Activated naive CD4-positive, alpha-beta T cell treated with anti-CD3 and anti-CD28 coated beads, Interleukin-2, amount 50 U/mL, for 24 hours (primary cell): ENCODE measurements around the gene CD164L2.

Source experiments
- H3K27ac Mint-ChIP-seq: one replicate; pipeline ENCODE4 v1.8.0; 2021; ENCODE audit warnings: mild to moderate bottlenecking, mixed read lengths
- H3K27me3 Mint-ChIP-seq: one replicate; pipeline ENCODE4 v1.8.0; 2021; ENCODE audit warnings: mixed read lengths
- H3K36me3 Mint-ChIP-seq: one replicate; pipeline ENCODE4 v1.8.0; 2021; ENCODE audit warnings: mixed read lengths
- H3K4me1 Mint-ChIP-seq: one replicate; pipeline ENCODE4 v1.8.0; 2021; ENCODE audit warnings: mixed read lengths
- H3K4me3 Mint-ChIP-seq: one replicate; pipeline ENCODE4 v1.8.0; 2021; ENCODE audit warnings: mild to moderate bottlenecking, mixed read lengths
- H3K9me3 Mint-ChIP-seq: one replicate; pipeline ENCODE4 v1.8.0; 2021; ENCODE audit warnings: mixed read lengths

The CD164L2 gene

DNA sequence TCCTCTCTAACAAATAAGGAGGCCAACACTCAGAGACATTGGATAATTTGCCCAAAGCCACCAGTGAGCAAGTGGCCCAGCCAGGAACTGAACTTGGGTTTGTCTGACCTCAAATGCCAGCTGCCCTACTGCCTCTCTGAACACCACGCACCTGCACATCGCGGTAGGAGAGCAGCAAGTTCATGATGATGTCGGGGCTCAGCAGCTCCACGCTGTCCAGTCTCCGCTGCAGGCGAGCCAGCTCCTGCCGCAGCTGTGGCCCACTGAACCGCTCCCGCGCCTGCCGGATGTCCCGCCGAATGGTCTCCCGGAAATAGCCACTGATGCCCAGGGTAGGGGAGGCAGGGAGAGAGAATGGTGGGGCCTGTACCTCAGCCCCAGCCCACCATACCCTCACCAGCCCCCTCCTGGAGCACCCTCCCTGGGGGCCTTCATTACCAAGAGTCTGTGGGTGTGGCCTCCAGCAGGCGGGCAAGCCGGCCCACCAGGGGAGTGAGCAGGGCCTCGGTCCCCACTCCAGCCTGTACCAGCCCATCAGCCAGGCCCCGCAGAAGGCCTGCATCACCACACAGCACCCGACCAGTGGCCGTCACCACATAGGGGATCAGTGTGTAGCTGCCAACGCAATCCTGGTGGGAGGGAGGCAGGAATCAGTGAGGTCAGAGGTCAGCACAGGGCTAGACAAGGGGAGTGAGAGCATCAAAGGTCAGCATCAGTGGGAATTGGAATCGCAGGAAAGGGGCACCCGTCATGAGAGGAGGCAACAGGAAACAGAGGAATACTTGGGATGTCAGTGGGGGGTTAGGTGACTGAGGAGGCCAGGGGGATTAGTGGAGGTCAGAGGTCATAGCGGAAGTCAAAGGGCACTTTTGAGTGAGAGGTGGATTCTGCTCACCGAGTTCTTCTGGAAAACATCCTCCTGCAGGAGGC, 19.1 kb downstream of the CD164L2 start:
- Mint-ChIP-seq H3K4me3 (no peak overlapping the region), H3K36me3 (no peaks in the 10 kb centered on the region), H3K9me3 (no peaks in the 10 kb centered on the region), H3K4me1 (peaks cover 34% of the 10 kb centered on the region), H3K27ac (no peak overlapping the region), H3K27me3 (no peaks in the 10 kb centered on the region)

DNA sequence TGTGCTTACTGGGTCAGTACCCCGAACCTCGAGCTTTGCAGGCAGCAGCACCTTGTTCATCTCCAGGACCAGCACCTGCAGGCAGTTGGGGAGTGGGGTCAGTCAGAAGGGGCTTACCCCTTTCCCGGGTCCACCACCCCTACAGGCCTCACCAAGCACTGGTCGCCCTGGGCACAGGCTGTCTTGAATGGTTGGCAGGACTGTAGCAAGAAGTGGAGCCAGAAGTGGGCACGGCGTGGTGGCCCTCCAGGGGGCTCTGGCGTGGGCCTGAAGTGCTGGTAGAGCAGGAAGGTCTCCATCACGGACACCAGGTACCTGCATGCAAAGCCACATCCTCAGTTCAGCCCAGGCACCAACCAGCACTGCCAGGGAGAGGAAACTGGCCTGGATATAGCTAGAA, 21.6 kb downstream of the CD164L2 start:
- H3K27ac Mint-ChIP-seq = no peak overlapping the region
- H3K27me3 Mint-ChIP-seq = no peaks in the 10 kb centered on the region
- H3K4me3 Mint-ChIP-seq = no peak overlapping the region
- H3K4me1 Mint-ChIP-seq = peaks cover 43% of the 10 kb centered on the region
- no peaks in the 10 kb centered on the region for H3K36me3 Mint-ChIP-seq
- no peaks in the 10 kb centered on the region for H3K9me3 Mint-ChIP-seq

DNA sequence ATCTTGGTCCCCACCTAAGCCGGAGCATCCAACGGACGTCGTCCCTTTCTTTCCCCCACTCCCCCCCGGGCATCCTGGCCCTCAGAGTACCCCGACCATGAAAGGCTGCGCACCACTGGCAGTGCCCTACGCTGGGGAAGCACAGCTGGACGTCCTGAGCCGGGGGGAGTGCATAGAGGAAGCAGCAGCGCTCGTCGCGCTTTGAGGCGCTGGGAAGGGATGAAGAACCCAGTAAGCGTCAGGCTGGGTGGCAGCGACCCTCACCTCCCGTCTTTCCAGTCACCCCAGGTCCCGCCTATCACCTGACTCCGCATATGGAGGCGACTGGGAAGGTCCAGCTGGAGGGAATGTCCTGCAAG, 22.1 kb downstream of the CD164L2 start:
- H3K4me3 Mint-ChIP-seq = no peak overlapping the region
- H3K9me3 Mint-ChIP-seq = no peaks in the 10 kb centered on the region
- no peaks in the 10 kb centered on the region for H3K36me3 Mint-ChIP-seq
- peaks cover 48% of the 10 kb centered on the region for H3K4me1 Mint-ChIP-seq
- H3K27me3 Mint-ChIP-seq = no peaks in the 10 kb centered on the region
- no peak overlapping the region for H3K27ac Mint-ChIP-seq

DNA sequence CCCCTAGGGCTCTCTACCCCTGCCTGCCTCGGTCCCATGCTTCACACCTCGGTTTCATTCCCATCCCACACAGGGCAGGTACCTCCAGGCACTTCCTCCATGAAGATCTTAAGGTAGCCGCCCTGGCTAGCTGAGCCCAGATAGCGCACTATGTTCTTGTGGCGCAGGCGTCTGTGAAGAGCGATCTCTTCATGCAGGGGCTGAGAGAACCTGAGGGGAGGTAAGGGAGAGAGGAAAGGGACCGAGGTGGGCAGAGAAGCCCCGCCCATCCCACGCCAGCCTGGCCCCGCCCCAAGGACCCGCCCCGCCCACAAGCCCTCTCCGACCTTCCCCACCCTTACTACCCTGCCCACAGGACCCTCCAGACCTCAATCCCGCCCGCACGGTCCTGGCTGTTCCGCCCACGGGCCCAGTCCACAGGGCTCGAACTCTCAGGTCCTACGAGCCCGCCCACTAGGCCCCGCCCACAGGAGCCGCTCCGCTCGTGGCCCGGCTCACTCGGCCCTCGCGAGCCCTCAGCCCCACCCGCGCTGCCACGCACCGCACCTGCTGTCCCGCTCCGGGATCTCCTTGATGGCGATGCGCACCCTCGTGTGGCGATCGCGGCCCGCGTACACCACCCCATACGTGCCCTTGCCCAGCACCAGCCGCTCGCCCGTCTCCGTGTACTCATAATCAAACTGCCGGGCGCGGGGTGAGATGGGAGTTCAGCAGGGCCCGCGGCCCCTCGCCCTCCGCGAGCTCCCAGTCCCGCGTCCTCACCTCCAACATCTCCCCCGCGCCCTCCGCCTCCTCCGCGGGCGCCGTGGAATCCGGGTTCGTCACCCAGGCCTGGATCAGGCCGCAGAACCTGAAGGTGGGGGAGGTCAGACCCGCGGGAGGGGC, 22.7 kb downstream of the CD164L2 start:
- no peaks in the 10 kb centered on the region for H3K9me3 Mint-ChIP-seq
- H3K27ac Mint-ChIP-seq = peak overlapping the region; percentile 26
- no peaks in the 10 kb centered on the region for H3K36me3 Mint-ChIP-seq
- peaks cover 48% of the 10 kb centered on the region for H3K4me1 Mint-ChIP-seq
- H3K27me3 Mint-ChIP-seq = no peaks in the 10 kb centered on the region
- peak overlapping the region; percentile 77 for H3K4me3 Mint-ChIP-seq

DNA sequence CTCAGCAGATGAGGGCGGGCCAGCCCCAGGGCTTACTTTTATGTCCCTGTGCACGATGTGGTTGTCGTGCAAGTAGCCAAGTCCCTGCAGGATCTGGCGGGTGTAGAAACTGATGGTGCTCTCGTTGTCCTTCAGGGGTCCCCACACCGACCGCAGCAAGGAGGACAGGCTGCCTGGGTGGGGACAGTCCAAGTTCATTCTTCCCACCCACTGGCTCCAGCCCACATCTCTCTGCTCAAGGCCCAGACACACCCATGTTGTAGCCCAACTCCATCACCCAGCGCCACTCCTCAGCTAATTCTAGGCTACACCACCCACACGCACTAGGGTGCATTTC, 23.3 kb downstream of the CD164L2 start:
- H3K36me3 Mint-ChIP-seq = no peaks in the 10 kb centered on the region
- H3K27ac Mint-ChIP-seq = peak overlapping the region; percentile 26
- H3K9me3 Mint-ChIP-seq = no peaks in the 10 kb centered on the region
- H3K4me3 Mint-ChIP-seq = peak overlapping the region; percentile 77
- H3K4me1 Mint-ChIP-seq = peaks cover 45% of the 10 kb centered on the region
- no peaks in the 10 kb centered on the region for H3K27me3 Mint-ChIP-seq

DNA sequence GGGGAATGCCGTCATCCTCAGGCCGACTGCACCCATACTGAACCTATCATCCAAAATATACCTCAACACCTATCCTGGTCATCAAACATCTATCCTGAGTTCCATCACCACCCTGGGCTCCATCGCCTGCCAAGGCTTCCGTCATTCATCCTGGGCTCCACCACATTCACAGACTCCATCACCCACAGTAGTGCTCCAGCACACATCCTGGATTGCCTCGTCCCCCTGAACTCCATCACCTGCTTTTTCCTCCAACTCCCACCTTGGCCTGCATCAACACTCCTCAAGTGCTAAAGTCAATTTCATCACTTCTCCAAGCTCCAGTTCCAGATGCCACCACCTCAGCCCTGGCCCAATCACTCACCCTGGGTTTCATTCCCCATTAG, 24.2 kb downstream of the CD164L2 start:
- peak overlapping the region; percentile 52 for H3K4me3 Mint-ChIP-seq
- peak overlapping the region; percentile 82 for H3K27ac Mint-ChIP-seq
- H3K9me3 Mint-ChIP-seq = no peaks in the 10 kb centered on the region
- H3K27me3 Mint-ChIP-seq = no peaks in the 10 kb centered on the region
- peaks cover 40% of the 10 kb centered on the region for H3K4me1 Mint-ChIP-seq
- H3K36me3 Mint-ChIP-seq = no peaks in the 10 kb centered on the region

DNA sequence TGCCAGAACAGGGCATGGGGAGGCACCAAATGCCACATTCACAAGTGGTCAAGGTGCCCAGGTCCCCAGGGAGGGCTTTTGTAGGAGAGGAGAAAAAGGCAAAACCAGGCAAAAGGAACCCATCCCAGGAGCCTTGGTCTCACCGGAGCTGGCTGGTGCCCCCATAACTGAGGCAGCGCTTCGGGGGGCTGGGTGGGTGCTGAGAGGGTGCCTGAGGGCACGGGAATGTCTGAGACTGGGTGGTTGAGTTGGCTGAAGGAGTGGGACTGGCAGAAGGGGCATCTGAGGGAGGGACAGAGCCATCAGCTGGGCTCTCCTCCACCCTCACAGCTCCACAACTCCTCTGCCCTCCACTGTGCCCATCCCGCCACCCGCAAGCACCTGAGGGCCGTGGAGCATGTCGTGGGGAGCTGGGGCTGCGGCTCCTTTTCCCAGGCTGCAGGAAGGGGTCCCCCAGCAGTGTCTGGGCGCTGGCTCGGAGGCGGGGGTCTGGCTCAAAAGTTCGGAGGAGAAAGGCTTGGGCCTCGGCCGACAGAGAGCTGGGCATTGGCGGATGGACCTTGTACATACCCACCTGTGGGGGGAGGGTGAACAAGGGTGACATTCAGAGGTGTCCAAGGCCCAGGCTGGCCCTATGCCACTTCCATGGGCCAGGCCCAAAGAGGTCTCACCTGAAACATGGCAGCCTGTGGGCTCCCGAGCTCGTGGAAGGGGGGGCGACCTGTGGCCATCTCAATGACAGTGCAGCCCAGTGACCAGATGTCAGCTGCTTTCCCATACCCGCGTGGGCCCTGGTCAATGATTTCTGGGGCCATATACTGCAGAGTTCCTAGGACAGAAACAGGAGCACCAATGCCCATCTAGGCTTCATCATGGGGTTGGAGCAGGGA, 24.9 kb downstream of the CD164L2 start:
- no peaks in the 10 kb centered on the region for H3K36me3 Mint-ChIP-seq
- H3K27ac Mint-ChIP-seq = no peak overlapping the region
- H3K9me3 Mint-ChIP-seq = no peaks in the 10 kb centered on the region
- no peaks in the 10 kb centered on the region for H3K27me3 Mint-ChIP-seq
- H3K4me1 Mint-ChIP-seq = peaks cover 40% of the 10 kb centered on the region
- peak overlapping the region; percentile 79 for H3K4me3 Mint-ChIP-seq

DNA sequence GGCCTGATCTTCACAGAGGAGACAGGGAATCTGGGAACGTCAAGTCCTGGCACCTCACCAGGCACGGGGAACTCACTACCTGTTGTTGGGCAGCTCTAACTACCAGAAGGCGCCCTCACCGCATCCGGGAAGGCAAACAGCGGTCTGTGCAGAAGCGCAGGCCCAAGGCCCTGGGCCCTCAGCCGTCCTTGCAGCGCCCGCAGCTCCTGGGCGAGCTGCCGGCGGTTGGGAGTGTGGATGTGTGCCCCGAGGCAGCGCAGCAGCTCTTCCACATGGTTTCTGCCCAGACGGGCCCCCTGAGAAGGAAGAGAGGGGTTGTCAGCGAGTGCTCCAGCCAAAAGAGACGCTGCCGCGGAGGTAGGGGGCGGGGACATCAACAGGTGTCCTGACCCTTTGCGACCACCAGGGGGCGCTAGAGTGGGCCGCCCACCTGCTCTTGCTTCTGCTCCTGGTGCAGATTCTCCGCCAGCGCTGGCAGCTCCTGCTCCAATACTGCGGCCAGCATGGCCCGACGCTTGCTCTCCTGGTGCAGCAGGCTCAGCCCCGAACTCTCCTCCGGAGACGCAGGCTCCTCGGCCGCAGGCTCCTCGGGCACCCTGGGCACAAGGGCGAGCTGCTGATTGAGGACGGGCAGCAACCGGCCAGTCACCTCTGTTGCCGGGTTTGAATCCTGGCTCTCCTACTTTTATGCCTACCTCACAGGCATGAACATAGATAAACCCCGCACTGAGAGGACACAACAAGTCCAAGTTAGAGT, 25.7 kb downstream of the CD164L2 start:
- no peaks in the 10 kb centered on the region for H3K27me3 Mint-ChIP-seq
- peaks cover 40% of the 10 kb centered on the region for H3K4me1 Mint-ChIP-seq
- peak overlapping the region; percentile 79 for H3K4me3 Mint-ChIP-seq
- no peak overlapping the region for H3K27ac Mint-ChIP-seq
- H3K9me3 Mint-ChIP-seq = no peaks in the 10 kb centered on the region
- no peaks in the 10 kb centered on the region for H3K36me3 Mint-ChIP-seq

DNA sequence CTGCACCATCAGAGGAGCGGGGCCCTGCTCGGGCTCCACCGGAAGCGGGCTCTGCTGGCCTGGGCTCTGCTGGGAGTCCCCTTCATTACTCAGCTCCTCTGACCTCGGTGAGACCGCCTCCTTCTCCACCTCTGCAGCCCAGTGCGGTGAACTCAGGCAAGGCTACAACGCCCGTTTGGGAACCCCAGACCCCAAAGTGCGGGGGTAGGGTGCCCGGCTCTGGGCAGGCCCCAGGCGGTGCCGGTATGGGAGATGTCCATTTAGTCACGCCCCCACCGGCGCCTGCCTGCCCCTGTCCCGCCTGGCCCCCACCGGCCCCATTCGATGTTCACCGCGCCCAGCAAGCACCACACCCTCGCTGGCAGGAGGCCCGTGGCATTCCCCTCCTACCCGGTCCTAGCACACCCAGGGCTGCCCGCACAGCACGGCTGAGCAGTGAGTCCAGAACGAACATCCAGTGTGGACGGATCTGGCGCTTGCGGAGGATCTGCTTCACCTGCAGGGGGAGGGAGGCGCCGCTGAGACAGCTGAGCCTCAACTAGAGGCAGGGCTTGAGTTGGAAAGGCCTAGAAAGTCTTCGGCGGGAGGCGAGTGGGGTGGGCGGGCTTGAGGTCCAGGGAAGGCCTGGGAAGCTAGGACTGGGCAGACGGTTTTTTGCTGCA, 26.4 kb downstream of the CD164L2 start:
- no peaks in the 10 kb centered on the region for H3K9me3 Mint-ChIP-seq
- H3K27ac Mint-ChIP-seq = no peak overlapping the region
- H3K36me3 Mint-ChIP-seq = no peaks in the 10 kb centered on the region
- H3K4me1 Mint-ChIP-seq = peaks cover 40% of the 10 kb centered on the region
- no peaks in the 10 kb centered on the region for H3K27me3 Mint-ChIP-seq
- peak overlapping the region; percentile 79 for H3K4me3 Mint-ChIP-seq

DNA sequence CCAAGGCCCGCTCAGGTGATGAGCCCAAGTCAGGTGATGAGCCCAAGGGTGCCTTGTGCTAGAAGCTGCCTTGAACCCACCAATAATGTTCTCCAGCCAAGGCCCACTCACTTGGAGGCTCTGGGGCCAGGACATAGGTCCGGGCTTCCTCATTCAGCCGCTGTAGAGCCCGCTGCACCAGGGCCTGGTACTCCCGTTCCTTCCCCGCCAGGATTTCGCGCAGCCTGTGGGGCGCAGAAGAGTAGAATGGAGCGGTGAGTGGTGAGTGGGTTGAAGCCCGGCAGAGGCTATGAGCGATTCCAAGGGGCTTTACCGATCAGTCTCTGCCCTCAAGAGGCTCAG, 26.9 kb downstream of the CD164L2 start:
- Mint-ChIP-seq H3K27ac (no peak overlapping the region), H3K4me3 (peak overlapping the region; percentile 47), H3K9me3 (no peaks in the 10 kb centered on the region), H3K36me3 (no peaks in the 10 kb centered on the region), H3K4me1 (peaks cover 40% of the 10 kb centered on the region), H3K27me3 (no peaks in the 10 kb centered on the region)

DNA sequence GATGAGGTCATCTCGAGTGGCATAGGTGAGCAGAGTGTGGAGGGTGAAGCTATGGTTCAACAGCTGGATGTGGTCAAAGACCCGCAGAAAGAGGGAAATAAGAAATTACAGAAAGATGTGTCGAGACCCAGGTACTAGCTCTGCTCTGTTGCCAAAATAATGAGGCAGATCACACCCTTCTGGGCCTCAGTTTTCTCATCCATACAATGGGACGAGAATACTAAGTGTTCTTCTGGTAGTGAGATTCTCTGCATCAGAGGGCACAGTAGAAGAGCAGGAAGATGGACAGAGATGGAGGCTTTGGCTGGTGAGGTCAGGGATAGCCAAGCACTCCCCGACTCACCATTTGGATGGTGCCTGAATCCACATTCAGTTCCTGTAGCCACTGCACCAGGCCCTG, 27.4 kb downstream of the CD164L2 start:
- Mint-ChIP-seq H3K27ac (peak overlapping the region; percentile 68), H3K9me3 (no peaks in the 10 kb centered on the region), H3K36me3 (no peaks in the 10 kb centered on the region), H3K4me1 (peaks cover 40% of the 10 kb centered on the region), H3K4me3 (peak overlapping the region; percentile 51), H3K27me3 (no peaks in the 10 kb centered on the region)

DNA sequence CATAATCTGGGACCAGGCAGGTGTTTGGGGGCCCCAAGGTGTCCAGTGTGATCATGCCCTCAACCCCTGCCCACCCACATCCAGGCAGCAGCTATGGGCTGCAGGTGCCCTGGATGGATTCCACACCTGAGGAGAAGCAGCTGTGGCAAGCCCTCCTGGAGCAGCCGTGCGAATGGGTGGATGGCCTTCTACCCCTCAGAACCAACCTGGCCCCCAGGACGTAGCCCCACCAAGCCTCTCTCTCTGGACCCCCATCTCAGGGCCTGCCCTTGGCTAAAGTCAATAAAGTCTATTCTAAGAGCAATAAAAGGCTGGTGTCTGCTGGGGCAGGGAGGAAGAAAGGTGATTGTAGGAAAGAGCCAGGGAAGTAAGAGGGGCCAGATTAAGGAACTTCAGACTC, 29.5 kb downstream of the CD164L2 start:
- no peak overlapping the region for H3K4me3 Mint-ChIP-seq
- H3K36me3 Mint-ChIP-seq = no peaks in the 10 kb centered on the region
- H3K27me3 Mint-ChIP-seq = no peaks in the 10 kb centered on the region
- peaks cover 24% of the 10 kb centered on the region for H3K4me1 Mint-ChIP-seq
- H3K9me3 Mint-ChIP-seq = no peaks in the 10 kb centered on the region
- peak overlapping the region; percentile 41 for H3K27ac Mint-ChIP-seq

DNA sequence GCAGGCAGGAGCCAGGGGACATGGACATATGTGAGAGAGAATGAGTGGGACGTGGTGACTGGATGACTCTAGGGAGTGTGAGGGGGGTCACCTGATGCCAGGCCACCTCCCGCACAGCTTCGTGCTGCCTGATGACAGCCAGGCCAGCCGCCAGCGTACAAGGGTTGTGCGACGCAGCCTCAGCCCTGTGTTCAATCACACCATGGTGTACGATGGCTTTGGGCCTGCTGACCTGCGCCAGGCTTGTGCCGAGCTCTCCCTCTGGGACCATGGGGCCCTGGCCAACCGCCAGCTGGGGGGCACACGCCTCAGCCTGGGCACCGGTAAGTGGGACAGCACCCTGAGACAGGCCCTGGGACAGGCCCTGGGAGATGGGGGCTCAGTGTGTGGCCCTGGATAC, 30.0 kb downstream of the CD164L2 start:
- no peak overlapping the region for H3K27ac Mint-ChIP-seq
- H3K36me3 Mint-ChIP-seq = no peaks in the 10 kb centered on the region
- no peak overlapping the region for H3K4me3 Mint-ChIP-seq
- H3K9me3 Mint-ChIP-seq = no peaks in the 10 kb centered on the region
- no peaks in the 10 kb centered on the region for H3K27me3 Mint-ChIP-seq
- peaks cover 24% of the 10 kb centered on the region for H3K4me1 Mint-ChIP-seq

DNA sequence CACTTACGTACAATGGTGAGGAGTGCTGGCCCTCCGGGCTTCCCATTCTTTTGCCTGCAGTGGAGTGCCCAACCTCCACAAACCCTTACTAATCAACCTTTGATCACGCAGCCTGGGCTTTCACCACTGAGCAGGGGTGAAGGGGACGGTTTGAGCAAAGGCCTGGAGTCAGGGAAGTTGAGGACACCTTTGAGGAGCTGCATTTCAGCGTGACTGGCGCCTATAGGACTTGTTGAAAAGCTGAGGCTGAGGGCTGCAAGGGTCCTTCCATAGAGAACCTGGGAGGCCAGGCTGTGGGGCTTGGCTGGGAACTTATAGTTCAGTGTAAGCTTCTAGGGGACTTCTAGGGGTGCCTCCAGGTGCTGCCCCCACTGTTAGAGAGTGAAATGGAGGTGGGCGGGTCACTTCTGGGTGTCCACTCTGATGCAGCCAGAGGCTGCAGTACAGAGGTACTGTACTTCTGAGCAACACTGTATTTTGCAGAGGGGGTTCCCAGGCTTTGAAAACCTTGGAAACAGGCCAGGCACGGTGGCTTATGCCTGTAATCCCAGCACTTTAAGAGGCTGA, 31.5 kb downstream of the CD164L2 start:
- H3K36me3 Mint-ChIP-seq = no peaks in the 10 kb centered on the region
- H3K27ac Mint-ChIP-seq = peak overlapping the region; percentile 17
- H3K4me1 Mint-ChIP-seq = peaks cover 17% of the 10 kb centered on the region
- H3K9me3 Mint-ChIP-seq = no peaks in the 10 kb centered on the region
- H3K4me3 Mint-ChIP-seq = no peak overlapping the region
- H3K27me3 Mint-ChIP-seq = no peaks in the 10 kb centered on the region
